Retinal pigment epithelial cell (primary cell): Measurements from ENCODE around the gene EYS.

Experiments used
- DNase-seq: peaks from one replicate; pipeline ENCODE4 v3.0.0-alpha.2; 2010; ENCODE audit warnings: low read depth
- H3K4me3 ChIP-seq: 2 replicates; pipeline ENCODE4 v1.5.1; 2011; ENCODE audit warnings: mild to moderate bottlenecking, low read length, control low read depth, moderate library complexity
- CTCF ChIP-seq: conservative IDR thresholded peaks from 2 replicates; pipeline ENCODE4 v1.5.1; 2011; ENCODE audit warnings: low read depth, low read length, control low read depth, inconsistent platforms

EYS gene

GRCh38 chr6:65091561-65091960 lies 615.5 kb downstream of the EYS start:
- no peak for TF ChIP-seq CTCF
- H3K4me3 ChIP-seq: no peak overlapping the region
- DNase-seq: no peak

GRCh38 chr6:65088575-65088974 lies 618.5 kb downstream of the EYS start:
- no peak for DNase-seq
- TF ChIP-seq CTCF: no peak

GRCh38 chr6:65081756-65082155 lies 625.3 kb downstream of the EYS start:
- no peak overlapping the region for H3K4me3 ChIP-seq
- no peak for DNase-seq
- TF ChIP-seq CTCF: no peak

More at GRCh38 chr6:65088575-65088974, 618.5 kb downstream of the EYS start:
- no peak overlapping the region for H3K4me3 ChIP-seq

GRCh38 chr6:65075705-65076230 lies 631.3 kb downstream of the EYS start:
- no peak overlapping the region for H3K4me3 ChIP-seq
- TF ChIP-seq CTCF: no peak
- DNase-seq: no peak

GRCh38 chr6:65072500-65072899 lies 634.5 kb downstream of the EYS start:
- no peak overlapping the region for H3K4me3 ChIP-seq
- no peak for TF ChIP-seq CTCF
- DNase-seq: no peak

GRCh38 chr6:65071480-65071879 lies 635.5 kb downstream of the EYS start:
- no peak for DNase-seq
- H3K4me3 ChIP-seq: no peak overlapping the region
- TF ChIP-seq CTCF: no peak

GRCh38 chr6:65064844-65065243 lies 642.2 kb downstream of the EYS start:
- peak; percentile 9 for DNase-seq
- H3K4me3 ChIP-seq: no peak overlapping the region
- TF ChIP-seq CTCF: no peak
